MCF 10A (cell line): ENCODE data around the gene CERS4. TPM values are rescaled to one million over a fixed set of nuclear protein-coding genes. Genes with fewer than 3 reads are reported as not detected.

ENCODE experiments used
- BruUV-seq: library from RNA; stranded (reverse); fragments of 400-500 nt; replicated peaks from 2 replicates; lab custom pipeline; 2021; lab: Mats Ljungman, UMichigan
- CTCF ChIA-PET: fragments of 300-600 bp; sonication (Branson Sonifier 250); formaldehyde crosslinking; extraction: SDS; loops from one replicate; lab custom pipeline; 2021; ENCODE audit warnings: antibody characterized with exemption, inconsistent platforms; lab: Yijun Ruan, JAX
- POLR2A ChIA-PET: fragments of 300-600, 350-650 bp; sonication (Branson Sonifier 250); formaldehyde crosslinking; extraction: SDS; loops from one replicate; lab custom pipeline; 2020; ENCODE audit warnings: antibody characterized with exemption, inconsistent platforms; lab: Yijun Ruan, JAX
- DNase-seq: peaks from one replicate; pipeline ENCODE4 v3.0.0-alpha.2; 2018; ENCODE audit not compliant: unreplicated experiment
- H3K27ac Mint-ChIP-seq: one replicate; pipeline ENCODE4 v1.8.0; 2022; ENCODE audit warnings: mild to moderate bottlenecking, low read depth, mixed read lengths; ENCODE audit not compliant: unreplicated experiment
- H3K27me3 Mint-ChIP-seq: one replicate; pipeline ENCODE4 v1.8.0; 2022; ENCODE audit warnings: mixed read lengths; ENCODE audit not compliant: insufficient read depth, unreplicated experiment
- H3K36me3 Mint-ChIP-seq: one replicate; pipeline ENCODE4 v1.8.0; 2022; ENCODE audit warnings: mild to moderate bottlenecking, moderate library complexity, mixed read lengths; ENCODE audit not compliant: insufficient read depth, unreplicated experiment
- H3K4me1 Mint-ChIP-seq: one replicate; pipeline ENCODE4 v1.8.0; 2022; ENCODE audit warnings: mixed read lengths; ENCODE audit not compliant: insufficient read depth, unreplicated experiment
- H3K4me3 Mint-ChIP-seq: one replicate; pipeline ENCODE4 v1.8.0; 2022; ENCODE audit warnings: mild to moderate bottlenecking, moderate library complexity, mixed read lengths; ENCODE audit not compliant: unreplicated experiment
- H3K9me3 Mint-ChIP-seq: one replicate; pipeline ENCODE4 v1.8.0; 2022; ENCODE audit warnings: mixed read lengths; ENCODE audit not compliant: unreplicated experiment
- intact Hi-C: fragments of 100-400 bp; cut with micrococcal nuclease; formaldehyde crosslinking; loops from 2 replicates; pipeline ENCODE4 v1.14.1; 2022
- total RNA-seq: library from RNA; stranded (reverse); gene quantifications from 2 replicates; pipeline ENCODE4 v1.2.3, GENCODE V29; 2022
- TF ChIP-seq, protein P1 (sequence below): fragments of 200-600 bp; IDR thresholded peaks from one replicate; pipeline ENCODE4 v1.8.0; 2022; ENCODE audit warnings: antibody characterized with exemption, mild to moderate bottlenecking; ENCODE audit not compliant: unreplicated experiment

CERS4 gene
- total RNA-seq, 1 experiment from 2014 or later = 1.5 TPM

DNA sequence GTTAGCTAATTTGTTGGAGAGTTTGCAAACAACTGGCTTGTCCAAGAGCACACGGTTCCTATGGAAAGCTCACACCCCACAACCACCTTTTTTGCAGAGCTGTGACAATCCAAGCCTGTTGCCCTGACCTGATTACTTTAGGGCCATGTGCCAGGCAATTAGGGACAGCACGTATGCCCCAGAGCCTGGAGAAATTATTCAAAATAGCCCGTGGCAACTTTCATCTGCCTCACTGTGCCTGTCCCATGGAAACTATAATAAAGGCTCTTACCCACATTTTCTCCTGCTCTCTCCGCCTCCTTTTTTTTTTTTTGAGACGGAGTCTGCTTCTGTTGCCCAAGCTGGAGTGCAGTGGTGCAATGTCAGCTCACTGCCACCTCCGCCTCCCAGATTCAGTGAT is 41.2 kb upstream of the CERS4 start:
- Mint-ChIP-seq H3K9me3 (no peaks in the 10 kb centered on the region), H3K27me3 (no peaks in the 10 kb centered on the region), H3K4me1 (no peaks in the 10 kb centered on the region), H3K4me3 (no peak overlapping the region), H3K36me3 (no peaks in the 10 kb centered on the region), H3K27ac (no peak overlapping the region)
- TF ChIP-seq, protein P1, sequence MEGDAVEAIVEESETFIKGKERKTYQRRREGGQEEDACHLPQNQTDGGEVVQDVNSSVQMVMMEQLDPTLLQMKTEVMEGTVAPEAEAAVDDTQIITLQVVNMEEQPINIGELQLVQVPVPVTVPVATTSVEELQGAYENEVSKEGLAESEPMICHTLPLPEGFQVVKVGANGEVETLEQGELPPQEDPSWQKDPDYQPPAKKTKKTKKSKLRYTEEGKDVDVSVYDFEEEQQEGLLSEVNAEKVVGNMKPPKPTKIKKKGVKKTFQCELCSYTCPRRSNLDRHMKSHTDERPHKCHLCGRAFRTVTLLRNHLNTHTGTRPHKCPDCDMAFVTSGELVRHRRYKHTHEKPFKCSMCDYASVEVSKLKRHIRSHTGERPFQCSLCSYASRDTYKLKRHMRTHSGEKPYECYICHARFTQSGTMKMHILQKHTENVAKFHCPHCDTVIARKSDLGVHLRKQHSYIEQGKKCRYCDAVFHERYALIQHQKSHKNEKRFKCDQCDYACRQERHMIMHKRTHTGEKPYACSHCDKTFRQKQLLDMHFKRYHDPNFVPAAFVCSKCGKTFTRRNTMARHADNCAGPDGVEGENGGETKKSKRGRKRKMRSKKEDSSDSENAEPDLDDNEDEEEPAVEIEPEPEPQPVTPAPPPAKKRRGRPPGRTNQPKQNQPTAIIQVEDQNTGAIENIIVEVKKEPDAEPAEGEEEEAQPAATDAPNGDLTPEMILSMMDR = no peak
- no TSS peak for BruUV-seq
- POLR2A ChIA-PET = interaction anchor here (1.0 kb wide), 1 partner anchor 93 kb away, joined by 3 read pairs; no protein-coding TSS in a partner anchor
- CTCF ChIA-PET = interaction anchor here (0.6 to 1.1 kb wide), 3 partner anchors 15 to 83 kb away, joined by 3 read pairs; no protein-coding TSS in a partner anchor
- no peak for DNase-seq
- intact Hi-C loops = no loop called here

- DNase-seq = no peak
- H3K9me3 Mint-ChIP-seq = no peaks in the 10 kb centered on the region
- no peaks in the 10 kb centered on the region for H3K4me1 Mint-ChIP-seq
- ChIA-PET CTCF (interaction anchor here (0.6 to 1.1 kb wide), 3 partner anchors 15 to 83 kb away, joined by 3 read pairs; no protein-coding TSS in a partner anchor), POLR2A (no interaction called here)
- BruUV-seq = no TSS peak
- no peak overlapping the region for H3K27ac Mint-ChIP-seq
- intact Hi-C loops = no loop called here
- no peaks in the 10 kb centered on the region for H3K36me3 Mint-ChIP-seq
- TF ChIP-seq, protein P1 = no peak
- no peaks in the 10 kb centered on the region for H3K27me3 Mint-ChIP-seq
- no peak overlapping the region for H3K4me3 Mint-ChIP-seq
Measured at GRCh38 chr19:8168537-8168936, 40.6 kb upstream of the CERS4 start.

DNA sequence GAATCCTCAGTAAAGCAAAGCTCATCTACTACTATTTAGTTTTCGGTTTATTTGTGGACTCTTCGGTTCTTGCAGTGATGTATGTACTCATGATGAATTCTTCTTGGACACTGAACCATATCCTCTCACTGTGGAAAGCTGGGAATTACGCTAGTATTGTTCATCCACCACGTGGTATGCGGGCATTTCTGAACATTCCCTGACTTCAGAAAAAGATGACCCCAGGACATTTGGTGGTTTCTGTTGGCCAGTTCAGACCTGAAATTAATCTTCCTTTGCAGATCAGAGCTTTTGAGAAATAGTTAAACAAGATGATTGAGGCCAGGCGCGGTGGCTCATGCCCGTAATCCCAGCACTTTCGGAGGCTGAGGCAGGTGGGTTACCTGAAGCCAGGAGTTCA is 34.5 kb upstream of the CERS4 start:
- Mint-ChIP-seq H3K36me3 (no peaks in the 10 kb centered on the region), H3K27me3 (no peaks in the 10 kb centered on the region), H3K4me3 (no peak overlapping the region), H3K4me1 (peaks cover 7% of the 10 kb centered on the region), H3K27ac (peak overlapping the region; percentile 27), H3K9me3 (no peaks in the 10 kb centered on the region)
- TF ChIP-seq, protein P1 = no peak
- CTCF ChIA-PET = interaction anchor here (1.0 kb wide), 1 partner anchor 16 kb away, joined by 4 read pairs; no protein-coding TSS in a partner anchor
- POLR2A ChIA-PET = interaction anchor here (0.6 to 1.2 kb wide), 8 partner anchors 10 to 135 kb away, joined by 3 to 4 read pairs (median 3); no protein-coding TSS in a partner anchor
- intact Hi-C loops = no loop called here
- no TSS peak for BruUV-seq
- DNase-seq = peak; percentile 84

GRCh38 chr19:8180018-8180417 is 29.2 kb upstream of the CERS4 start:
- TF ChIP-seq, protein P1 = no peak
- DNase-seq = no peak
- Mint-ChIP-seq H3K4me3 (no peak overlapping the region), H3K4me1 (peaks cover under 1% of the 10 kb centered on the region), H3K9me3 (no peaks in the 10 kb centered on the region), H3K27ac (no peak overlapping the region), H3K36me3 (no peaks in the 10 kb centered on the region), H3K27me3 (no peaks in the 10 kb centered on the region)
- POLR2A ChIA-PET = no interaction called here
- BruUV-seq = no TSS peak
- CTCF ChIA-PET = interaction anchor here (1.2 kb wide), 1 partner anchor 16 kb away, joined by 5 read pairs; no protein-coding TSS in a partner anchor
- intact Hi-C loops = no loop called here
